Panc1 (cell line): ENCODE measurements around the gene GRAMD1B.

Source experiments
- POLR2AphosphoS5 ChIP-seq: IDR thresholded peaks from 2 replicates; pipeline ENCODE4 v1.6.1; 2012; ENCODE audit warnings: mild to moderate bottlenecking, low read depth, low read length, moderate library complexity
- TF ChIP-seq, protein P1 (sequence below): fragments of 450-650 bp; IDR thresholded peaks from 2 replicates; pipeline ENCODE4 v1.5.1; 2017; ENCODE audit warnings: mild to moderate bottlenecking

GRCh38 chr11:123381149-123381548, 48.9 kb upstream of the GRAMD1B start:
- TF ChIP-seq, protein P1, sequence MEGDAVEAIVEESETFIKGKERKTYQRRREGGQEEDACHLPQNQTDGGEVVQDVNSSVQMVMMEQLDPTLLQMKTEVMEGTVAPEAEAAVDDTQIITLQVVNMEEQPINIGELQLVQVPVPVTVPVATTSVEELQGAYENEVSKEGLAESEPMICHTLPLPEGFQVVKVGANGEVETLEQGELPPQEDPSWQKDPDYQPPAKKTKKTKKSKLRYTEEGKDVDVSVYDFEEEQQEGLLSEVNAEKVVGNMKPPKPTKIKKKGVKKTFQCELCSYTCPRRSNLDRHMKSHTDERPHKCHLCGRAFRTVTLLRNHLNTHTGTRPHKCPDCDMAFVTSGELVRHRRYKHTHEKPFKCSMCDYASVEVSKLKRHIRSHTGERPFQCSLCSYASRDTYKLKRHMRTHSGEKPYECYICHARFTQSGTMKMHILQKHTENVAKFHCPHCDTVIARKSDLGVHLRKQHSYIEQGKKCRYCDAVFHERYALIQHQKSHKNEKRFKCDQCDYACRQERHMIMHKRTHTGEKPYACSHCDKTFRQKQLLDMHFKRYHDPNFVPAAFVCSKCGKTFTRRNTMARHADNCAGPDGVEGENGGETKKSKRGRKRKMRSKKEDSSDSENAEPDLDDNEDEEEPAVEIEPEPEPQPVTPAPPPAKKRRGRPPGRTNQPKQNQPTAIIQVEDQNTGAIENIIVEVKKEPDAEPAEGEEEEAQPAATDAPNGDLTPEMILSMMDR, result no peak
- TF ChIP-seq POLR2AphosphoS5, result no peak
